Mesendoderm (in vitro differentiated cells): ENCODE results near the gene INCENP.

Source experiments
- DNase-seq: peaks from one replicate; pipeline ENCODE4 v3.0.0; 2013
- H2AK5ac ChIP-seq: 2 replicates; pipeline ENCODE4 v1.6.1; 2013; ENCODE audit warnings: low read length, inconsistent platforms
- H2BK120ac ChIP-seq: 2 replicates; pipeline ENCODE4 v1.6.1; 2013; ENCODE audit warnings: low read depth, mild to moderate bottlenecking, low read length, moderate library complexity, mixed read lengths
- H2BK15ac ChIP-seq: replicated peaks from 2 replicates; pipeline ENCODE4 v1.6.1; 2013; ENCODE audit warnings: low read depth, mild to moderate bottlenecking, moderate library complexity
- H2BK5ac ChIP-seq: 2 replicates; pipeline ENCODE4 v1.6.1; 2013; ENCODE audit warnings: low read length, inconsistent platforms
- H3K18ac ChIP-seq: 2 replicates; pipeline ENCODE4 v1.6.1; 2013; ENCODE audit warnings: mild to moderate bottlenecking, low read length, mixed read lengths
- H3K23ac ChIP-seq: one replicate; pipeline ENCODE4 v1.6.1; 2013; ENCODE audit warnings: low read length
- H3K27ac ChIP-seq: 2 replicates; pipeline ENCODE4 v1.5.1; 2013; ENCODE audit warnings: low read depth, mild to moderate bottlenecking, inconsistent platforms, low read length, moderate library complexity
- H3K27me3 ChIP-seq: 2 replicates; pipeline ENCODE4 v1.6.1; 2013; ENCODE audit warnings: low read length, control low read depth, mild to moderate bottlenecking, inconsistent platforms; ENCODE audit not compliant: insufficient read depth, poor library complexity
- H3K36me3 ChIP-seq: 2 replicates; pipeline ENCODE4 v1.6.1; 2013; ENCODE audit warnings: low read length, inconsistent platforms; ENCODE audit not compliant: control insufficient read depth, insufficient read depth
- H3K4ac ChIP-seq: one replicate; pipeline ENCODE4 v1.6.1; 2013; ENCODE audit warnings: low read depth, mild to moderate bottlenecking, low read length, moderate library complexity
- H3K4me1 ChIP-seq: 2 replicates; pipeline ENCODE4 v1.6.1; 2013; ENCODE audit warnings: low read depth, low read length, inconsistent platforms; ENCODE audit not compliant: control insufficient read depth
- H3K4me2 ChIP-seq: 2 replicates; pipeline ENCODE4 v1.6.1; 2013; ENCODE audit warnings: low read length
- H3K4me3 ChIP-seq: 2 replicates; pipeline ENCODE4 v1.5.1; 2013; ENCODE audit warnings: mild to moderate bottlenecking, low read length
- H3K56ac ChIP-seq: one replicate; pipeline ENCODE4 v1.6.1; 2013; ENCODE audit warnings: low read length
- H3K79me1 ChIP-seq: 2 replicates; pipeline ENCODE4 v1.6.1; 2013; ENCODE audit warnings: low read length, inconsistent platforms
- H3K79me2 ChIP-seq: 2 replicates; pipeline ENCODE4 v1.6.1; 2013; ENCODE audit warnings: mild to moderate bottlenecking, low read length; ENCODE audit not compliant: control insufficient read depth, insufficient read depth
- H3K9ac ChIP-seq: 2 replicates; pipeline ENCODE4 v1.6.1; 2013; ENCODE audit warnings: low read length, inconsistent platforms
- H4K5ac ChIP-seq: one replicate; pipeline ENCODE4 v1.6.1; 2013; ENCODE audit warnings: low read length
- H4K8ac ChIP-seq: one replicate; pipeline ENCODE4 v1.6.1; 2013; ENCODE audit warnings: low read depth, mild to moderate bottlenecking, control low read depth, low read length, moderate library complexity
- WGBS: extraction: QIAGEN DNeasy Blood & Tissue Kit; methylation state at CpG from one replicate; pipeline ENCODE4 v1.1.7; 2013; ENCODE audit warnings: low lambda C conversion rate, missing lambda C conversion rate; ENCODE audit not compliant: insufficient coverage; ENCODE audit errors: extremely low coverage; 5-methylcytosine and 5-hydroxymethylcytosine counted together

Gene INCENP

GRCh38 chr11:62148271-62148980, 24.6 kb downstream of the INCENP start:
- Histone ChIP-seq H3K4ac (no peak overlapping the region), H3K4me1 (no peaks in the 10 kb centered on the region), H2BK5ac (no peak overlapping the region), H2BK15ac (no peak overlapping the region), H4K5ac (no peak overlapping the region), H4K8ac (no peak overlapping the region), H3K18ac (no peak overlapping the region), H3K4me3 (no peak overlapping the region), H3K9ac (no peak overlapping the region), H3K79me2 (no peaks in the 10 kb centered on the region), H2BK120ac (no peak overlapping the region), H3K4me2 (no peak overlapping the region), H3K23ac (no peak overlapping the region), H3K79me1 (no peaks in the 10 kb centered on the region), H3K27me3 (no peaks in the 10 kb centered on the region), H3K36me3 (peaks cover 31% of the 10 kb centered on the region), H2AK5ac (no peak overlapping the region), H3K27ac (no peak overlapping the region), H3K56ac (no peak overlapping the region)
- no peak for DNase-seq
- WGBS, result no CpG with 5 or more reads among the region's 10 CpGs

GRCh38 chr11:62149986-62150886, 26.4 kb downstream of the INCENP start:
- Histone ChIP-seq H3K4me2 (no peak overlapping the region), H4K8ac (no peak overlapping the region), H3K56ac (no peak overlapping the region), H4K5ac (no peak overlapping the region), H3K79me2 (no peaks in the 10 kb centered on the region), H3K4ac (no peak overlapping the region), H3K27me3 (no peaks in the 10 kb centered on the region), H3K4me1 (no peaks in the 10 kb centered on the region), H3K79me1 (no peaks in the 10 kb centered on the region), H3K9ac (no peak overlapping the region), H3K27ac (no peak overlapping the region), H3K36me3 (peaks cover 31% of the 10 kb centered on the region), H2BK5ac (no peak overlapping the region), H3K18ac (no peak overlapping the region), H2AK5ac (no peak overlapping the region), H2BK15ac (no peak overlapping the region), H3K4me3 (no peak overlapping the region), H3K23ac (no peak overlapping the region), H2BK120ac (no peak overlapping the region)
- no peak for DNase-seq
- no CpG with 5 or more reads among the region's 17 CpGs for WGBS

- no peak overlapping the region for H3K9ac ChIP-seq
- no peak overlapping the region for H3K23ac ChIP-seq
- H3K4me2 ChIP-seq, result no peak overlapping the region
- no peak overlapping the region for H2BK120ac ChIP-seq
- H3K56ac ChIP-seq, result no peak overlapping the region
- H3K79me2 ChIP-seq, result no peaks in the 10 kb centered on the region
- no peak overlapping the region for H2BK15ac ChIP-seq
- H3K4me3 ChIP-seq, result no peak overlapping the region
- WGBS, result no CpG with 5 or more reads among the region's 10 CpGs
- H3K4me1 ChIP-seq, result no peaks in the 10 kb centered on the region
- no peak overlapping the region for H2AK5ac ChIP-seq
- no peaks in the 10 kb centered on the region for H3K79me1 ChIP-seq
- no peak overlapping the region for H4K8ac ChIP-seq
- no peak overlapping the region for H2BK5ac ChIP-seq
- peaks cover 30% of the 10 kb centered on the region for H3K36me3 ChIP-seq
- H4K5ac ChIP-seq, result no peak overlapping the region
- no peak overlapping the region for H3K27ac ChIP-seq
- no peak overlapping the region for H3K4ac ChIP-seq
- no peak for DNase-seq
- no peak overlapping the region for H3K18ac ChIP-seq
- H3K27me3 ChIP-seq, result no peaks in the 10 kb centered on the region
Observed at GRCh38 chr11:62150887-62151736, 27.3 kb downstream of the INCENP start.

GRCh38 chr11:62151737-62152102, 27.9 kb downstream of the INCENP start:
- no peak overlapping the region for H3K23ac ChIP-seq
- no peak overlapping the region for H4K5ac ChIP-seq
- WGBS, result no CpG with 5 or more reads among the region's 9 CpGs
- H3K36me3 ChIP-seq, result peaks cover 27% of the 10 kb centered on the region
- H4K8ac ChIP-seq, result no peak overlapping the region
- H3K79me2 ChIP-seq, result no peaks in the 10 kb centered on the region
- H3K18ac ChIP-seq, result no peak overlapping the region
- no peak overlapping the region for H3K4ac ChIP-seq
- H3K4me3 ChIP-seq, result no peak overlapping the region
- H2BK120ac ChIP-seq, result no peak overlapping the region
- H3K79me1 ChIP-seq, result no peaks in the 10 kb centered on the region
- H3K27me3 ChIP-seq, result no peaks in the 10 kb centered on the region
- H3K4me1 ChIP-seq, result no peaks in the 10 kb centered on the region
- H2BK15ac ChIP-seq, result no peak overlapping the region
- H3K4me2 ChIP-seq, result no peak overlapping the region
- H2AK5ac ChIP-seq, result no peak overlapping the region
- no peak for DNase-seq
- H3K27ac ChIP-seq, result no peak overlapping the region
- no peak overlapping the region for H3K56ac ChIP-seq
- H3K9ac ChIP-seq, result no peak overlapping the region
- H2BK5ac ChIP-seq, result no peak overlapping the region

GRCh38 chr11:62152245-62153086, 28.7 kb downstream of the INCENP start:
- Histone ChIP-seq H3K79me1 (no peaks in the 10 kb centered on the region), H3K79me2 (no peaks in the 10 kb centered on the region), H2AK5ac (no peak overlapping the region), H3K4ac (no peak overlapping the region), H3K18ac (no peak overlapping the region), H2BK5ac (no peak overlapping the region), H2BK15ac (no peak overlapping the region), H4K8ac (no peak overlapping the region), H3K4me1 (no peaks in the 10 kb centered on the region), H3K4me2 (no peak overlapping the region), H2BK120ac (no peak overlapping the region), H3K27me3 (no peaks in the 10 kb centered on the region), H3K4me3 (no peak overlapping the region), H3K36me3 (peaks cover 27% of the 10 kb centered on the region), H3K23ac (no peak overlapping the region), H4K5ac (no peak overlapping the region), H3K56ac (no peak overlapping the region), H3K27ac (no peak overlapping the region), H3K9ac (no peak overlapping the region)
- no CpG with 5 or more reads among the region's 14 CpGs for WGBS
- no peak for DNase-seq
